K562 (cell line): ENCODE results near the gene GNAQ. TPM values are rescaled to one million over a fixed set of nuclear protein-coding genes. Genes with fewer than 3 reads are reported as not detected.

Experiments used
- ATAC-seq: fragments of 200-7000 bp; cut with Tn5 transposase; 3 replicates; pipeline ENCODE4 v1.9.1; 2020; ENCODE audit warnings: moderate library complexity
- BruUV-seq: library from RNA; stranded (reverse); fragments of 400-500 nt; replicated peaks from 2 replicates; lab custom pipeline; 2021; lab: Mats Ljungman, UMichigan
- CTCF ChIA-PET: fragments of 300-600 bp; formaldehyde crosslinking; extraction: SDS; loops from one replicate; lab custom pipeline; 2021; ENCODE audit warnings: low intra/inter-chr PET ratio; lab: Yijun Ruan, JAX
- POLR2A ChIA-PET: fragments of 300-600, 350-650 bp; sonication (Branson Sonifier 250); formaldehyde crosslinking; extraction: SDS; loops from one replicate; lab custom pipeline; 2021; ENCODE audit warnings: antibody characterized with exemption, inconsistent platforms; lab: Yijun Ruan, JAX
- DNase-seq, 4 experiments: peaks; one replicate each; pipeline versions ENCODE4 v3.0.0 to v3.0.0-alpha.2; 2011 to 2018; ENCODE audit warnings: low spot score in 3 of 4, mixed read lengths in 3 of 4; ENCODE audit errors: extremely low read depth in 1 of 4
- FAIRE-seq: peaks from 2 replicates; lab custom pipeline; 2011; peaks lifted over from hg19 to GRCh38; lab: Jason Lieb, UNC
- H2AFZ ChIP-seq: 2 replicates; pipeline ENCODE4 v1.6.0; 2011; ENCODE audit warnings: low read depth, low read length, control low read depth, inconsistent platforms
- H3K27ac ChIP-seq: fragments of 200-600 bp; 3 replicates; pipeline ENCODE4 v1.8.0; 2011; ENCODE audit warnings: low read depth, mild to moderate bottlenecking, control low read depth, inconsistent platforms, low read length, moderate library complexity, mixed read lengths; ENCODE audit errors: extremely low read depth
- H3K27me3 ChIP-seq, 2 experiments: fragments of 300-600 bp in 1 of 2; 2 replicates in 1 of 2; 3 replicates in 1 of 2; pipeline versions ENCODE4 v1.6.0 to v1.8.0; 2011; ENCODE audit warnings: inconsistent platforms in 2 of 2, low read length in 2 of 2, mild to moderate bottlenecking in 1 of 2, mixed read lengths in 1 of 2, moderate library complexity in 1 of 2; ENCODE audit not compliant: control insufficient read depth in 2 of 2, insufficient read depth in 2 of 2
- H3K36me3 ChIP-seq: fragments of 300-600 bp; 3 replicates; pipeline ENCODE4 v1.8.0; 2011; ENCODE audit warnings: mild to moderate bottlenecking, low read length, inconsistent platforms; ENCODE audit not compliant: control insufficient read depth, insufficient read depth
- H3K4me1 ChIP-seq, 2 experiments: fragments of 200-600 bp in 1 of 2; replicated peaks in 1 of 2; 2 replicates in 1 of 2; 3 replicates in 1 of 2; pipeline versions ENCODE4 v1.5.1 to v1.8.0; 2011; ENCODE audit warnings: inconsistent platforms in 2 of 2, low read length in 2 of 2, mild to moderate bottlenecking in 1 of 2, mixed read lengths in 1 of 2, moderate library complexity in 1 of 2; ENCODE audit not compliant: control insufficient read depth in 2 of 2, insufficient read depth in 2 of 2
- H3K4me2 ChIP-seq: 2 replicates; pipeline ENCODE4 v1.6.1; 2011; ENCODE audit warnings: low read length, control low read depth, inconsistent platforms, mixed read lengths; ENCODE audit not compliant: insufficient read depth
- H3K4me3 ChIP-seq: fragments of 200-600 bp; sonication (generic), shearing (Covaris generic); 2 replicates; pipeline ENCODE4 v1.5.1; 2016; ENCODE audit warnings: control low read depth, inconsistent platforms
- H3K79me2 ChIP-seq: fragments of 200-600 bp; 3 replicates; pipeline ENCODE4 v1.8.0; 2011; ENCODE audit warnings: low read length, inconsistent platforms; ENCODE audit not compliant: control insufficient read depth, insufficient read depth
- H3K9ac ChIP-seq, 2 experiments: 2 replicates each; pipeline versions ENCODE4 v1.6.0 to v1.6.1; 2011; ENCODE audit warnings: low read depth in 2 of 2, low read length in 2 of 2, control low read depth in 1 of 2, inconsistent platforms in 1 of 2, mild to moderate bottlenecking in 1 of 2, mixed read lengths in 1 of 2; ENCODE audit not compliant: insufficient read depth in 1 of 2
- H3K9me1 ChIP-seq: one replicate; pipeline ENCODE4 v1.6.0; 2011; ENCODE audit warnings: inconsistent platforms, mild to moderate bottlenecking, low read length, moderate library complexity; ENCODE audit not compliant: control insufficient read depth, insufficient read depth
- H3K9me3 ChIP-seq: replicated peaks from 2 replicates; pipeline ENCODE4 v1.5.1; 2011; ENCODE audit warnings: low read depth, low read length, inconsistent platforms; ENCODE audit not compliant: control insufficient read depth, insufficient read depth
- H4K20me1 ChIP-seq: replicated peaks from 2 replicates; pipeline ENCODE4 v1.6.1; 2011; ENCODE audit warnings: low read length, inconsistent platforms, mixed read lengths; ENCODE audit not compliant: control insufficient read depth, insufficient read depth
- CREB3 ChIP-seq: fragments of 450-650 bp; conservative IDR thresholded peaks from 2 replicates; pipeline ENCODE4 v1.6.1; 2016; ENCODE audit warnings: missing genetic modification characterization, low read depth, mild to moderate bottlenecking, missing compliant biosample characterization, moderate library complexity
- EWSR1 ChIP-seq: fragments of 450-650 bp; IDR thresholded peaks from 2 replicates; pipeline ENCODE4 v1.6.1; 2018; ENCODE audit warnings: borderline replicate concordance, mild to moderate bottlenecking, low read depth, moderate library complexity; ENCODE audit not compliant: partially characterized antibody
- HNRNPL ChIP-seq: fragments of 200-400 bp; formaldehyde crosslinking; IDR thresholded peaks from 2 replicates; pipeline ENCODE4 v1.6.1; 2017; ENCODE audit warnings: low read depth, mild to moderate bottlenecking, low read length
- MXI1 ChIP-seq: IDR thresholded peaks from 2 replicates; pipeline ENCODE4 v1.6.1; 2011; ENCODE audit warnings: low read depth, mild to moderate bottlenecking, improper control_type of control experiment, low read length
- NRF1 ChIP-seq, 2 experiments: fragments of 450-650 bp; IDR thresholded peaks in 1 of 2; conservative IDR thresholded peaks in 1 of 2; 2 replicates each; pipeline ENCODE4 v1.6.1; 2014; ENCODE audit warnings: mild to moderate bottlenecking in 2 of 2
- POLR2G ChIP-seq: fragments of 200-400 bp; formaldehyde crosslinking; IDR thresholded peaks from 2 replicates; pipeline ENCODE4 v1.6.1; 2017; ENCODE audit warnings: low read depth, mild to moderate bottlenecking, antibody characterized with exemption, low read length, moderate library complexity
- SMARCE1 ChIP-seq: fragments of 450-650 bp; IDR thresholded peaks from 2 replicates; pipeline ENCODE4 v1.7.1; 2016; ENCODE audit warnings: mild to moderate bottlenecking
- SNIP1 ChIP-seq: fragments of 450-650 bp; IDR thresholded peaks from 2 replicates; pipeline ENCODE4 v1.7.1; 2017; ENCODE audit warnings: low read depth, mild to moderate bottlenecking
- ZNF124 ChIP-seq: sonication (generic); formaldehyde crosslinking; IDR thresholded peaks from 2 replicates; pipeline ENCODE4 v1.8.1; 2022; ENCODE audit warnings: missing genetic modification reagents
- WGBS: fragments of 100-300 bp; shearing (Covaris generic); methylation state at CpG from one replicate; pipeline ENCODE4 v1.1.6; 2016; ENCODE audit warnings: low coverage, mixed read lengths; ENCODE audit not compliant: insufficient coverage; ENCODE audit errors: missing lambda C conversion rate; 5-methylcytosine and 5-hydroxymethylcytosine counted together
- in situ Hi-C: fragments of 300-500 bp; cut with MboI; formaldehyde crosslinking; loops from 4 replicates; pipeline ENCODE4 v1.15.0; 2018; ENCODE audit warnings: inconsistent platforms, mixed read lengths
- intact Hi-C: fragments of 100-400 bp; cut with micrococcal nuclease; formaldehyde crosslinking; loops from 2 replicates; pipeline ENCODE4 v1.14.2; 2022
- polyA plus RNA-seq, 8 experiments: library from polyadenylated mRNA; depleted of rRNA in 4 of 8; stranded (reverse) in 5 of 8; unstranded in 3 of 8; fragments of >200 nt; fragmentation: Nextera tagmentation in 2 of 8; fragmentation: Illumina TruSeq in 1 of 8; extraction: Ambion mirVana in 2 of 8; extraction: Trizol in 1 of 8; gene quantifications; 2 replicates each; pipeline versions ENCODE4 v1.2.1 to v1.2.3, GENCODE V29; 2011 to 2014; ENCODE audit warnings: inconsistent platforms in 1 of 8, missing spikeins in 1 of 8
- total RNA-seq, 7 experiments: library from RNA; depleted of rRNA in 6 of 7; stranded (reverse); fragments of >200 nt in 6 of 7; fragmentation: Illumina TruSeq in 2 of 7; extraction: Trizol in 2 of 7; gene quantifications; 2 replicates each; pipeline versions ENCODE4 v1.2.1 to v1.2.3, GENCODE V29; 2011 to 2021; ENCODE audit warnings: low replicate concordance in 1 of 7

Gene GNAQ
- total and polyA plus RNA-seq, 9 of the 15 experiments (the other 6 are each of a cell fraction or from before 2014, with no cell fraction given) = 4.8 to 27.9 (median 17.5) TPM

GRCh38 chr9:78010445-78010844, 21.2 kb downstream of the GNAQ start:
- in situ Hi-C loops = no loop called here
- POLR2A ChIA-PET = interaction anchor here (1.4 kb wide), 1 partner anchor 9 kb away, joined by 3 read pairs; no protein-coding TSS in a partner anchor
- no peak for DNase-seq

More at GRCh38 chr9:78010445-78010844, 21.2 kb downstream of the GNAQ start:
- Histone ChIP-seq H3K27me3 (no peaks in the 10 kb centered on the region), H3K9ac (no peak overlapping the region), H3K9me1 (no peaks in the 10 kb centered on the region), H2AFZ (no peak overlapping the region), H3K4me2 (no peak overlapping the region), H3K79me2 (peaks cover 98% of the 10 kb centered on the region), H3K4me3 (no peak overlapping the region), H3K9me3 (no peaks in the 10 kb centered on the region), H4K20me1 (no peaks in the 10 kb centered on the region; the same call in 1 of the 2 replicates), H3K36me3 (peaks cover 4% of the 10 kb centered on the region; the same call in 1 of the 3 replicates), H3K27ac (peak overlapping the region; percentile 37; the same call in 1 of the 3 replicates), H3K4me1 (peaks cover 0 to 36% of the 10 kb centered on the region in 2 experiments; a peak in 4 of 5 replicates)
- TF ChIP-seq NRF1 (conservative IDR thresholded peaks at IDR 0.05 in 1 of 2, IDR thresholded peaks at IDR 0.05 in 1 of 2) (no peak), POLR2G (no peak), HNRNPL (no peak), SMARCE1 (no peak), ZNF124 (no peak), EWSR1 (no peak), MXI1 (no peak), CREB3 (tag) (no peak), SNIP1 (no peak)
- no peak for ATAC-seq
- no peak for FAIRE-seq
- no TSS peak for BruUV-seq
- intact Hi-C loops = no loop called here
- CTCF ChIA-PET = no interaction called here
- WGBS = 33% methylated on average over 5 of the region's 5 CpGs
